ENCODE results near the gene CAMK1G.

The CAMK1G gene

GRCh38 chr1:209552406-209553264 is 30.9 kb upstream of the CAMK1G start:
- no peak for TF ChIP-seq CTCF (IDR thresholded peaks at IDR 0.05)
- DNase-seq (ENCODE audit: low spot score), result no peak
- H3K27ac ChIP-seq, result no peak overlapping the region
- no peak overlapping the region for H3K4me3 ChIP-seq

- no peak for TF ChIP-seq CTCF (IDR thresholded peaks at IDR 0.05)
- no peak for DNase-seq (ENCODE audit: low spot score)
- no peak overlapping the region for H3K27ac ChIP-seq
- H3K4me3 ChIP-seq, result no peak overlapping the region
Observed at GRCh38 chr1:209554761-209555611, 28.5 kb upstream of the CAMK1G start.

- no peak for DNase-seq (ENCODE audit: low spot score)
- Histone ChIP-seq H3K4me3 (no peak overlapping the region), H3K27ac (no peak overlapping the region)
- TF ChIP-seq CTCF (IDR thresholded peaks at IDR 0.05), result no peak
Observed at GRCh38 chr1:209556162-209556690, 27.3 kb upstream of the CAMK1G start.

- Histone ChIP-seq H3K27ac (no peak overlapping the region), H3K4me3 (no peak overlapping the region)
- TF ChIP-seq CTCF (IDR thresholded peaks at IDR 0.05), result no peak
- DNase-seq (ENCODE audit: low spot score), result no peak
Observed at GRCh38 chr1:209557221-209557620, 26.3 kb upstream of the CAMK1G start.

- no peak overlapping the region for H3K4me3 ChIP-seq
- H3K27ac ChIP-seq, result no peak overlapping the region
- no peak for TF ChIP-seq CTCF (IDR thresholded peaks at IDR 0.05)
- no peak for DNase-seq (ENCODE audit: low spot score)
Observed at GRCh38 chr1:209560529-209560928, 23.0 kb upstream of the CAMK1G start.

GRCh38 chr1:209560952-209561351 is 22.6 kb upstream of the CAMK1G start:
- no peak for TF ChIP-seq CTCF (IDR thresholded peaks at IDR 0.05)
- Histone ChIP-seq H3K4me3 (no peak overlapping the region), H3K27ac (no peak overlapping the region)
- no peak for DNase-seq (ENCODE audit: low spot score)

Data from coronary artery (tissue), 2 donors.